SKM-1 treated with dmso at 0.1 percent for 144 hours (cell line): ENCODE results near the gene PPM1L.

Experiments used
- DNase-seq: peaks from one replicate; lab custom pipeline; 2025; ENCODE audit not compliant: unreplicated experiment; lab: John Stamatoyannopoulos, UW

Gene PPM1L

DNA sequence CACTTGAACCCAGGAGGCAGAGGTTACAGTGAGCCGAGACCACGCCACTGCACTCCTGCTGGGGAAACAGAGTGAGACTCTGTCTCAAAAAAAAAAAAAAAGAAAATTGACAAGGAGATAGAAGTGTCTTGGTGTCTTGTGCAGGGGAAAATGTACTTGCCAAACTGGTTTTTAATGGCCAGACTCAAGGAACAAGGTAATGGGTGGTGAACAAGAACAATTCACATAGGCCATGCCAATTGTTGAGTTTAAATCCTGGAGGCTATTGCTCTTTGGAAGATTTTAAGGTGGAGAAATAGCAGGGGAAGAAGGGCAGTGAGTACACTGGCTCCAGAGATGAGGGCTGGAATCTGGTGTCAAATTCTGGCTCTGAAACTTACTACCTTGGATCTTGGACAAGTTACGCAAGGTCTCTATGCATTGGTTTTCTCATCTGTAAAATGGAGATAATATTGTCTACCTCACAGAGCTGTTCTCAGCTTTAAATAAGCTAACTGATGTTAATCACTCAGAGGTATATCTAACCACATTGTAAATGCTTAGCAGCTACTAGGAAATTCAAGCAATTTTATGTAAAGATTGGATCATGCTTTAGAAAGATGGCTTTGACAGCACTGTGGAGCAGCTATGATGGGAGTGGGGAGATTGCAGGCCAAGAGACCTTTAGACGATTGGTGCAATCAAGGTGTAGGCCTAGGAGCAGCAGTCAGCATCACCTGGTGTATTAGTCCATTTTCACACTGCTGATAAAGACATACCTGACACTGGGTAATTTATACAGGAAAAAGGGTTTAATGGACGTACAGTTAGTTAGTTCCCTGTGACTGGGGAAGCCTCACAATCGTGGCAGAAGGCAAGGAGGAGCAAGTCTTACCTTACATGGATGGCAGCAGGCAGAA, 270.8 kb downstream of the PPM1L start:
- DNase-seq, result no peak

- DNase-seq, result no peak
These were observed 272.6 kb downstream of the PPM1L start for GRCh38 chr3:161028555-161029153.

DNA sequence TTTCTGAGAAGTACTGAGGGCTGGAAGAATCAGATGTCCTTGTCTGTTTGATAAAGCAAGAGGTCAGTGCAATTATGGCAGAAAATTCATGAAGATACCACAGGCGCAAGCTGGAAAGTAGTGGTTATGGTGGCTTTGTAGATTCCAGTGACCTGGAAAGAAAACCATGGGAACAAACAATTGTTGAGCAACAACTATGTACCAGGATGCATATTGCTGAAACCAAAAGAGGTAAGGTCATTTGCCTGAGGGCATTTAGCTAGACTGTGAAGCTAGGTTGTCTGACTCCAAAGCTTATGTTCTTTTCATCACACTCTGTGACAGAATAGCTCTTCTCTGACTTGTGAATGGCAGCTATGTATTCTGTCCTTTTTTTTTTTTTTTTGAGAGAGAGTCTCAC, 275.1 kb downstream of the PPM1L start:
- DNase-seq, result no peak

- peak; percentile 82 for DNase-seq
These were observed 279.0 kb downstream of the PPM1L start for GRCh38 chr3:161034913-161035550.

DNA sequence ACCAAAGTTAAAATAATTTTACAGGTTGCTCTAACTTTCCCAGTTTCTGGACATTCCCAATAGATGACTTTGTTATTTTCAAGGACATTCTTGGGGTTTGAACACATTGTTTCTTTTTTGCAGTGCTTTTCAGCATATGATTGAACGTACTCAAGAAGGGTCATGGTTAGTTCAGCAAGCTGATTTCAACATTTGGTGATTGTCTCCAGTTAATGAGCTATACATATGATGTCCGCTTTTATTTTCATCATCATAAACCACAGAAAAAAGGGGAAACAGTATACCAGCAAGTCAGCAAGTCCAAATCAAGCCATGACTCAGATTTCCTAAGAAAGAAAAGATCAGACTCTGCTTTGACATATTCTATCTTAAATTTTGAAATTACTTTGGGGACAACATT, 279.7 kb downstream of the PPM1L start:
- DNase-seq, result peak; percentile 91

GRCh38 chr3:161038725-161039124, 282.7 kb downstream of the PPM1L start:
- DNase-seq, result no peak

GRCh38 chr3:161042023-161042501, 286.0 kb downstream of the PPM1L start:
- no peak for DNase-seq

DNA sequence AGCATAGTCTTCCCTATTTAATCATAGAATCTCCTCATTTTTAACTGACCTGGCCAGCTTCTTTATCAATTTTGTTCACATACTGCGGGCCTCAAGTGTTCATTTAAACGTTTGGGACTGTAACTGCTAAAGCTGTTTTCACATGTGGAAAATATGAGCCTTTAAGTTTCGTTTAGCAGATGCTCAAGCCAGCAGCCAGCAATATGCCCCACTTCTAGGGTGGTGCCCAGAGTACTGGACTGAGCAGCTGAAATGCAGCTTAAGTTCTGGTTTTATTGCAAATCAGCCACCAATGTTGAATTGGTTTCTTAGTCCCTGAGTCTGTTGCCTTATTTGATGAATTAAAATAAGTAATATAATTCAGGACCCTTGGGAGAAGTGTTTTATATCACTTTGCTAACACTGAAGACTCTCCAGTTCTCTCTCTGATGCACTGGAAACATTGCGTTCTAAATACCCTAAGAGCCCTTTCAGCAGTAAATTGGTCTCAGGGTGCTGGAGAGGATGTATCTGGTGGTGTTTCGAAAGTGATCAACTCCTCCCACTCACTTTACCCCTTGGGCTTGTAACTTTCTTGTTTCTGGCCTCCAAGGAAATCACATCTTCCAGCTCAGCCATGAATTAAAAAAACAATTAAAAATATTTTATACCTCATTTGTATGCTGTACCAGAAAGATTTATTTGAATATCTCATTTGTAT, 287.5 kb downstream of the PPM1L start:
- DNase-seq, result no peak

DNA sequence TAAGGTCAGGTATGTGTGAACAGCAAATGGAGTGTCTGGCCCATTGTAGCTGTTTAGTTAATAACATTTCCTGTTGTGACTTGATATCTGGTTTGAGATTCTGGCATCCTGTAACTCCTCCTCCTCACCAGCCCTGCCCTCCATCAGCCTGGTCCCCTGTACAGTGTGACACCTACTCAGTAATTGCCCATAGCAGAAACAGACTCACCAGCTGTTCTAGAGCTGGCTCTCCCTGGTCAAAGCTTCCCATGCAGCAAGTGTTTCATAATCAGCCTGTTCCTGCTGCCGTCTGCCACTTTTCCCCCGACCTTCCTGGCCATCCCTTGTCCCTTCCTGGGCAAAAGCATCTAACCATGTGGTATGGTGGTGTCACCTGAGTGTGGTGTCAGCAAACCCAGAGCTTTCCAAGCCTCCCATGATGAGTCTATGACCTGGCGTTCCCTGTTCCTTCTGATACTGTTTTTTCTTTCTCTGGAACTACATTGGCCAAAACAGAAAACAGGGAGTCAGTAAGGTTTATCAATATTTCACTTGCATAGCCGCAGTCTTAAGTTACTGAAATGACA, 293.7 kb downstream of the PPM1L start:
- no peak for DNase-seq

GRCh38 chr3:161050935-161051334, 294.9 kb downstream of the PPM1L start:
- no peak for DNase-seq

- no peak for DNase-seq
These were observed 295.8 kb downstream of the PPM1L start for GRCh38 chr3:161051856-161052255.

DNA sequence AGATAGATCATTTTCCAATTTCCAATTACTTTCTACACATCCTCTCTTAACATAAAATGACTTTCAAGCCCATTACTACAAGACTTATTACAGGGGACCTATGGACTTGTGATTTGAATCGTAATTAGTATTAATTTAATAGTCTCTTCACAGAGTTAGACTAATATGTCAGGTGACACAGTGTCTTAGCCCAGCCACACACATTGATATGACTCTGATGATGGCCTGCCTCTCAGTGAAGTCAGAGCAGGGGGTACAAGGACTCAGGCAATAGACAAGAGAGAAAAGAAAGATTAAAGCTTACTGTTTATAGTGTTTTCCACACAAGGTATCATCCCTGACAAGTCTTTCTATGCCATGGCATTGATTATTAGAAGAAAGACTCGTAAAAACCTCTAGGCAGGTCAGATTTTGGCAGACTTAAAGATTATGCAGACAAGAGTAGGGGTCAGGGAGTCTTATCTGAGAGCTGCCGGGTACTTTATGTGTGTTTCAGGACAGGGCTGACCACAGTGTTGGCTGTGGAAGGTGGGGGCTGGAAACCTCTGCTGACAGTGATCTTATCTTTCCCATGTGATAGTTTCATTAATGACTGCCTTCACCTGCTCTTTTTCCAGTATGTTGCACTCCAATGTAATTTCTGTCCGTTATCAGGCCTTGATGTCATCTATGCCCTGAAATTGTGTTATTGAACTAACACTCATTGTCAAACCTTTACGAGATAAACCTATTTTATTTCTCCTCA, 299.0 kb downstream of the PPM1L start:
- DNase-seq, result no peak

DNA sequence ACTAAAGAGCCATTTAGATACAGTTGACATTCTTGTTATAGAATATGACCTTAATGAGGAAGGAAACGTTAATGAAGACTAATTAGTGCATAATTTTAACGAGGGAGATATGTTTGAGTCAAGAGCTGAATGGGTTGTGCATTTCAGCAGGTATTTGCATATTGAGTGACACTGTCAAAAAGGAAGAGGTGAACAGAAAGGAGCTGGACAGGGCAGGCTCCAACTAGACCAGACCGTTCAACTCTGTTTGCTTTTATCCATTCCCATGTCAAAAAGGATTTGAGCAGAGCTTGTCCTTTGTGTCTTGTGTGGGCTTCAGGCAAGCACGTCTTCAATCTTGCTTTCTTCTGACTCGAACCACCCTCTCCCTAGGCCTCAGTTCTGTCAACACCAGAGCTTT, 308.4 kb downstream of the PPM1L start:
- no peak for DNase-seq

GRCh38 chr3:161066930-161067329, 310.9 kb downstream of the PPM1L start:
- no peak for DNase-seq

- no peak for DNase-seq
These were observed 311.3 kb downstream of the PPM1L start for GRCh38 chr3:161067335-161067734.

GRCh38 chr3:161069511-161070251, 313.6 kb downstream of the PPM1L start:
- DNase-seq, result peak; percentile 13

DNA sequence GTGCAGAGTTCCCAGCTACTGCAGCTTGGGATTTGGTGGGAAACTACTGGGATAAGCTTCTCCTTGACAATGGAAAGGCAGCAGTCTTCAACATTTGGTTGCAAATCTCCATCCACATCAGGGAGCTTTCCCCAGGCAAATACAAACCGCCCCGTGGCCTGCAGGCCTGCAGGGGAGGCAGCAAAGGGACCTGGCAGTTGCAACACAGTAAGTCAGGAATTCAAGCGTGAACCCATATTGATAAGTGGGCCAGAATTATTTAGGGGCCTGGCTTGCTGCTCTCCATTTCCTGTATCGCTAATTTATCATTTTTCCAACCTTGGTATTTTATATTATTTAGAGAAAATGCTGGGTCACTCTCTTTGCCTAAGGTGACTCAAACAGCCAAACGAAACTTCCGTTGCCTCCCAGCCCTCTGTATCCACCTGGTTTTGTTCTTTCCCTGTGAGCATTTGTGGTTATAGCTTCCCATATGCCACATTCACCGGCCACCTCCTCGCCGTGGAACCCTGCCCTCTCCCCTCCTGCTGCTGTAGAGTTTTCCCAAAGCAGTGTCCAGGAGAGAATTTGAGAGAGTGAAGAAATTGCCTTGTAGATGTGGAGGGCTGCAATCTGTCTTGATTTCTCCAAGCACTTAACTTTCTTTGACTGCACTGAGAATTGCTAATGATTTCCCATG, 314.4 kb downstream of the PPM1L start:
- DNase-seq, result no peak

- DNase-seq, result no peak
These were observed 315.1 kb downstream of the PPM1L start for GRCh38 chr3:161070980-161071663.
